HUES6 (cell line): ENCODE data around the gene RTN4R.
"Not testable (repeated sequence)": the region's sequence is repeated elsewhere in the genome, so short reads cannot be mapped to it uniquely, and the experiment has no call there.

Experiments
- H3K27ac ChIP-seq: 2 replicates; pipeline ENCODE4 v1.7.0; 2013; ENCODE audit warnings: low read depth, mild to moderate bottlenecking, low read length, inconsistent platforms
- H3K27me3 ChIP-seq: 2 replicates; pipeline ENCODE4 v1.6.1; 2013; ENCODE audit warnings: low read length; ENCODE audit not compliant: control insufficient read depth, insufficient read depth
- H3K36me3 ChIP-seq: 2 replicates; pipeline ENCODE4 v1.6.1; 2013; ENCODE audit warnings: low read length; ENCODE audit not compliant: control insufficient read depth, insufficient read depth
- H3K4me1 ChIP-seq: 2 replicates; pipeline ENCODE4 v1.6.1; 2013; ENCODE audit warnings: low read length; ENCODE audit not compliant: control insufficient read depth, insufficient read depth
- H3K4me3 ChIP-seq: 2 replicates; pipeline ENCODE4 v1.5.1; 2013; ENCODE audit warnings: low read depth, low read length
- H3K9ac ChIP-seq: one replicate; pipeline ENCODE4 v1.6.1; 2013; ENCODE audit warnings: mild to moderate bottlenecking, low read length
- H3K9me3 ChIP-seq: 2 replicates; pipeline ENCODE4 v1.6.1; 2013; ENCODE audit warnings: low read depth, low read length; ENCODE audit not compliant: control insufficient read depth, insufficient read depth

The RTN4R gene

GRCh38 chr22:20291604-20292063 is 23.5 kb upstream of the RTN4R start:
- H3K9me3 ChIP-seq: no peaks in the 10 kb centered on the region
- H3K27ac ChIP-seq: no peak overlapping the region
- no peaks in the 10 kb centered on the region for H3K36me3 ChIP-seq
- H3K27me3 ChIP-seq: peaks cover 7% of the 10 kb centered on the region; the same call in 1 of the 2 replicates
- no peak overlapping the region for H3K9ac ChIP-seq
- no peaks in the 10 kb centered on the region for H3K4me1 ChIP-seq
- H3K4me3 ChIP-seq: no peak overlapping the region

- no peaks in the 10 kb centered on the region for H3K9me3 ChIP-seq
- H3K4me3 ChIP-seq: no peak overlapping the region
- H3K4me1 ChIP-seq: no peaks in the 10 kb centered on the region
- H3K9ac ChIP-seq: no peak overlapping the region
- no peaks in the 10 kb centered on the region for H3K36me3 ChIP-seq
- H3K27me3 ChIP-seq: peaks cover 4% of the 10 kb centered on the region; the same call in 1 of the 2 replicates
- H3K27ac ChIP-seq: no peak overlapping the region
Measured at GRCh38 chr22:20291249-20291586, 23.1 kb upstream of the RTN4R start.

GRCh38 chr22:20290578-20291248 is 22.6 kb upstream of the RTN4R start:
- Histone ChIP-seq H3K27ac (no peak overlapping the region), H3K36me3 (no peaks in the 10 kb centered on the region), H3K27me3 (peaks cover 1% of the 10 kb centered on the region; the same call in 1 of the 2 replicates), H3K4me1 (no peaks in the 10 kb centered on the region), H3K9ac (no peak overlapping the region), H3K4me3 (no peak overlapping the region), H3K9me3 (no peaks in the 10 kb centered on the region)

- Histone ChIP-seq H3K27ac (no peak overlapping the region), H3K9me3 (no peaks in the 10 kb centered on the region), H3K4me1 (no peaks in the 10 kb centered on the region), H3K36me3 (no peaks in the 10 kb centered on the region), H3K9ac (no peak overlapping the region), H3K4me3 (no peak overlapping the region), H3K27me3 (no peaks in the 10 kb centered on the region; the same call in 1 of the 2 replicates)
Measured at GRCh38 chr22:20290045-20290392, 21.9 kb upstream of the RTN4R start.

- not testable (repeated sequence) for H3K9me3 ChIP-seq, H3K36me3 ChIP-seq, H3K4me3 ChIP-seq, H3K4me1 ChIP-seq, H3K9ac ChIP-seq, H3K27me3 ChIP-seq, H3K27ac ChIP-seq
Measured at GRCh38 chr22:20289182-20290044, 21.3 kb upstream of the RTN4R start.

- H3K4me3 ChIP-seq, H3K36me3 ChIP-seq, H3K9ac ChIP-seq, H3K27ac ChIP-seq, H3K4me1 ChIP-seq, H3K27me3 ChIP-seq, H3K9me3 ChIP-seq: not testable (repeated sequence)
Measured at GRCh38 chr22:20286784-20287423, 18.8 kb upstream of the RTN4R start.

GRCh38 chr22:20286312-20286660 is 18.2 kb upstream of the RTN4R start:
- H3K9ac ChIP-seq, H3K9me3 ChIP-seq, H3K4me1 ChIP-seq, H3K27ac ChIP-seq, H3K4me3 ChIP-seq, H3K27me3 ChIP-seq, H3K36me3 ChIP-seq: not testable (repeated sequence)

- H3K36me3 ChIP-seq, H3K4me3 ChIP-seq, H3K27ac ChIP-seq, H3K27me3 ChIP-seq, H3K9me3 ChIP-seq, H3K4me1 ChIP-seq, H3K9ac ChIP-seq: not testable (repeated sequence)
Measured at GRCh38 chr22:20285473-20286311, 17.6 kb upstream of the RTN4R start.

- Histone ChIP-seq H3K9me3 (no peaks in the 10 kb centered on the region), H3K4me1 (no peaks in the 10 kb centered on the region), H3K27me3 (no peaks in the 10 kb centered on the region; the same call in 1 of the 2 replicates), H3K27ac (no peak overlapping the region), H3K36me3 (no peaks in the 10 kb centered on the region), H3K4me3 (no peak overlapping the region), H3K9ac (no peak overlapping the region)
Measured at GRCh38 chr22:20284471-20285086, 16.5 kb upstream of the RTN4R start.

GRCh38 chr22:20283674-20284066 is 15.6 kb upstream of the RTN4R start:
- Histone ChIP-seq H3K36me3 (no peaks in the 10 kb centered on the region), H3K27ac (no peak overlapping the region), H3K9ac (no peak overlapping the region), H3K9me3 (no peaks in the 10 kb centered on the region), H3K4me3 (no peak overlapping the region), H3K4me1 (no peaks in the 10 kb centered on the region), H3K27me3 (no peaks in the 10 kb centered on the region; the same call in 1 of the 2 replicates)
